IMR-90 (cell line): ENCODE measurements around the gene UTP3.

Experiments used
- CTCF ChIP-seq: conservative IDR thresholded peaks from 2 replicates; pipeline ENCODE4 v1.5.1; 2012; ENCODE audit warnings: mild to moderate bottlenecking, low read depth, low read length, improper control_type of control experiment
- NFE2L2 ChIP-seq: fragments of 150-350 bp; IDR thresholded peaks from 2 replicates; pipeline ENCODE4 v1.6.1; 2016; ENCODE audit warnings: low read depth, mild to moderate bottlenecking, low read length
- POLR2A ChIP-seq: IDR thresholded peaks from 2 replicates; pipeline ENCODE4 v1.6.1; 2012; ENCODE audit warnings: mild to moderate bottlenecking, low read depth, low read length
- SMC3 ChIP-seq: fragments of 150-350 bp; IDR thresholded peaks from 2 replicates; pipeline ENCODE4 v1.6.1; 2016; ENCODE audit warnings: low read depth, mild to moderate bottlenecking, antibody characterized with exemption, low read length, moderate library complexity

- no peak for TF ChIP-seq CTCF
- no peak for TF ChIP-seq POLR2A
- no peak for TF ChIP-seq SMC3
- TF ChIP-seq NFE2L2 = no peak
These were observed 37.3 kb downstream of the UTP3 start for GRCh38 chr4:70725633-70726032.
